NCI-H128 (cell line): Measurements from ENCODE around the gene AGAP1.

Experiments used
- DNase-seq: peaks from one replicate; lab custom pipeline; 2025; ENCODE audit not compliant: unreplicated experiment; lab: John Stamatoyannopoulos, UW

The AGAP1 gene

DNA sequence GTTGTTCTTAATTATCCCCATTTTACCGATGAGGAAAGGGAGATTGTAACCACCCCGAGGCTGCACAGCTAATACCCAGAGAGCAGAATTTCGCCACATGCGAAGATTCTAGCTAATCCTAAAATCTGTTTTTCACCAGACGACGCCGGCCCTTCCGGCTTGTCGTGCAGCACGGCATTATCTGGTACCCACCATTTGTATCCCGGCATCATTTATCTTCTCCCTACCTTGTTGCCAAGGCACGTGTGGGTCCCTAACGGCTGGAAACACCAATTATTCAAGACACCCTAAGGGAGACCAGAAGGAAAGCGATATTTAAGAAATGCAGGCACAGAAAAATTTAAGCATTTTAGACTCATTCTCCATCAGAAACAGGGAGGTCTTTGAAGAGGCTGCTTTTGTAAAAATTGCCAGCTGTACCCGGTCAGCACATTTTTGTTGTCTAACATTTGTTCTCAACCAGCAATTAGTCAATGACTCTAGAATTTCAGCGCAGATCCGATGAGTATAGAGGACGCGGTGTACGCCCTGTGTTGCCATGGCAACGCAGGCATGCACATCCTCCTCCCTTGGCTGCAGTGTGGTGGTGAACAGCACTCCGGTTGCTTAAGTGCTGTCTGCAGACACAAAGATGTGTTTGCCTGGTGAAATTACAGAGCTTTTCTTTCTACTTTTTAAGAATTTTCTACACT, 111.6 kb downstream of the AGAP1 start:
- DNase-seq = peak; percentile 62

GRCh38 chr2:235606004-235606715, 112.3 kb downstream of the AGAP1 start:
- DNase-seq = no peak

DNA sequence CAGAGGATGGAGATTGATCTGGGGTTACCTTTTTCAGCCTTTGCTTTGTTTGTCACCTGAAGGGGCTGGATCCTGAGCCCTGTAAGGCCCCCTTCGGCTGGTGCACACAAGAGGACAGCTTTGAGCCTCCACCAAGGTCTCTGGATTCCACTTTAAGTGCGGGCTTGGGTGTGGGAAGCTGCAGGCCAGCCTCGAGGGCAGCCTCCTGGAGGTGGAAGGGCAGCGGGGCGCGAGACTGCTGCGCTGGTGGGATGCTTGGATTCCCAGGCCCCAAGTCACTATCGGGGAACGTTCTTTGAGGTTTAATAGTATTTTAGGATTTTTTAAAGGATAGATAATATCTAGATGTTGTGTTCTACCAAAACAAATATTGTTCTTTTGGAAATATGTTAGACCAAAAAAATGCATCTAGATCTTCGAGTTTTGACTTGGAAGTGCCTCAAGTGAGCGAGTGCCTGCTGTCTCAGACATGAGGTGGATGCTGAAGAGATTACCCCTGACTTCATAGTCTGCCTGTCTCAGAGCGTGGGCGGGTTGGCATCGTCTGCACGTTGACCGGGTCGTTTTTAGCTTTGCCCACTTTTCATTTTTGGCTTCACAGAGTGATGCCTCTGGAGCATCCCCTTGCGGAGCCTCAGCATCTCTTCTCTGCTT, 113.8 kb downstream of the AGAP1 start:
- no peak for DNase-seq

DNA sequence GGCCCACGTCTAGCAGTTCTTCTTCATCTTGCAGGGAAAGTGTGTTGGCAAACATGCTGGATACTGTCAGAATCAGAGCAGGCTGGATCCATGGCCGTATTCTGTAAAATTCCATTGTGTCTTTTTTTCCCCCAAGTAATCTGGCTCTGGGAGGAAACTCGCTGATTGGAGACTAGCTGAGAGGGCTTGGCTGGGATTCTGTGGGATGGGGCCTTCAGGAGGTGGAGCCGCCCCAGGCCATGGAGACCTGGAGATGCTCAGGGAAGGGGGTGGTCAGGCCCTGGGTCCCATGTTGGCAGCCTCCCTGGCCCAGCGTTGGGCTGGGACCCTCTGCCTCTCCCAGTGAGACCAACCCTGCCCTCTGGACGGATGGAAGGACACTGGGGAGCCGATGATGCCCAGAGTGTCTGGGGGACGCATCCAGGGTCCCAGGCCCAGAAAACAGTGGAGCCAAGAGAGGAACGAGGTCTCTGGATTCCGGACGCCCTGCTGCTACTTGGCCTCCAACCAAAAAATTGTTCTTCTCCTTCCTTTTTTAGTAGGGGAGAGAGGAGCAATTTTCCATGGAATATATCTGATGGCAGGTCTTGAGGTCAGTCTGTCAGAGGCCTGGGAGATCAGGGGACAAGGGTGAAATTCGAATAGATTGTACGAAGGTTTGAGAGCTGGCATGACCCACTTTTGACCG, 114.5 kb downstream of the AGAP1 start:
- DNase-seq = no peak

DNA sequence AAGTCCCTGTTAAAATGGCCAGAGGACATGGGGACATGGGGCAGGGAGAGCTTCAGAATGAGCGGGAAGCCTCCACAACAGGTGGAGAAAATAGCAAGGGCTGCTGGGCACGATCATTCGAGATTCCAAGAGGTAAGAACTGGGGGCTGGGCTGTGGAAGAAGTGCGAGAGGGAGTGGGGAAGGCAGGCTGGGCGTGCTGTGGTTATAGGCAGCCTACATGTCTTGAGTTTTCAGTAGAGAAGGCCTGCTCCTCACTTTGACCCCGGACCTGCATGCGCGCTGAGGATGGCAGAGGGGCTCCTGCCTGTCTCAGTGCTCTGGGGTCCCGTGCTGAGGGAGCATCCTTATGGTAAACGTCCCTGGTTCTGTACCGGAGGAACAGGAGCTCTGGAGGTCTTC, 115.5 kb downstream of the AGAP1 start:
- DNase-seq = no peak

- no peak for DNase-seq
Measured at GRCh38 chr2:235609746-235610145, 115.9 kb downstream of the AGAP1 start.

GRCh38 chr2:235610696-235611257, 116.9 kb downstream of the AGAP1 start:
- no peak for DNase-seq

- DNase-seq = no peak
Measured at GRCh38 chr2:235611349-235611748, 117.5 kb downstream of the AGAP1 start.

DNA sequence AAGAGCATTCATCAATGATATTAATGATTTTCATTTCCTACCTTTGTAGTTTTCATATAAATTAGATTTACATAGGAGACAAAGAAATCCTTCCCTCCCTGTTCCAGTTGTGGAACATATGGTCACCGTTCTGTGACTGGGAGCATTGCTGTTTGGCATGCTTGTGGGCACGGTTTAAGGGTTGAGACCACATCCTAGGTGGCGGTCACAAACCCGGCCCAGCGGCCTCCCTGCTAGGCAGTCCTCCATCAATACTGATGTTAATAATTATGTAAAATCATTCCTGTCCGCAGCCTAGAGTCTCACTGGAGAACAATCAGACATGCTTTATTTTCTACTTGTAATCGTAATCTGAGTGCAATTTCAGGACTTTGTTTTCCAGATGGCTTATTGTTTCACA, 117.9 kb downstream of the AGAP1 start:
- no peak for DNase-seq

GRCh38 chr2:235612181-235612950, 118.5 kb downstream of the AGAP1 start:
- peak; percentile 54 for DNase-seq

- no peak for DNase-seq
Measured at GRCh38 chr2:235613649-235614048, 119.8 kb downstream of the AGAP1 start.

- DNase-seq = no peak
Measured at GRCh38 chr2:235614176-235614860, 120.5 kb downstream of the AGAP1 start.

GRCh38 chr2:235614900-235615712, 121.3 kb downstream of the AGAP1 start:
- no peak for DNase-seq

DNA sequence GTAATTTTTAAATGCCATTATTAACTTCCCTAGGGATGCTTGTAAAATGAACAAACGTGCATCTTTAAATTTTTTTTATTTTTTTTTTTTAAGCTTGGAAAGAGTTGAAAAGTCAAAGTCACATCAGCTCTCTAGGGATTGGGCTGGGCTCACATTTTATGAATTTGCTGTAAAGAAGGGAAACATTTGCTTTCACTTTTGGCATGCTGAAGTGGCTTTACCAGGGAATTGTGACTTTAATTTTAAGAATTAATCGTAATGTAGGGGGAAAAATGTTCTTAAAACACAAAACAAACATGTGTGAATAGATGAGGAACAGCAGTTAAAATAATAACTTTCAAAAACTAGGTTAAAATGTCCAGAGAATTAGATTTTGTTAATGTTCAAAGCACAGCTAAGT, 123.0 kb downstream of the AGAP1 start:
- DNase-seq = no peak

- DNase-seq = no peak
Measured at GRCh38 chr2:235618039-235618438, 124.2 kb downstream of the AGAP1 start.

DNA sequence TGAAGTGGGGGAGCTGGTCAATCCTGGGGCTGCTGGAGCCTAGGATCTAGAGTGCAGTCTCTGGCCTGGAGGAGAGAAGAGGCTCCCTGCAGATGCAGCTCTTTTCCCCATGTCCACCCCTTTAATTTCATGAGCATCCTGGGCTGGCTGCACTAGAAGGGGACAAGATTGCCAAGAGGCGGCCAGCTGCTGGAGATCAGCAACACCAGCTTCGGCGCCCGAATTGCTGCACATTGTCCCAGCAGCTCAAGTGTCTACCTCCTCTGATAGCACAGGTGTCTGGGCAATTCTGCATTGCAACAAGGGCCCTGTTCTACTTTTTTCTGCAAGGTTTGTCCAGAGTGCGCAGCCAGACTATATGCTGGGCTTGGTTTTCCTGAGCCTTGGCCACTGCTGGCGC, 125.7 kb downstream of the AGAP1 start:
- no peak for DNase-seq

GRCh38 chr2:235621736-235622135, 127.9 kb downstream of the AGAP1 start:
- DNase-seq = no peak

GRCh38 chr2:235623111-235623510, 129.3 kb downstream of the AGAP1 start:
- DNase-seq = no peak

DNA sequence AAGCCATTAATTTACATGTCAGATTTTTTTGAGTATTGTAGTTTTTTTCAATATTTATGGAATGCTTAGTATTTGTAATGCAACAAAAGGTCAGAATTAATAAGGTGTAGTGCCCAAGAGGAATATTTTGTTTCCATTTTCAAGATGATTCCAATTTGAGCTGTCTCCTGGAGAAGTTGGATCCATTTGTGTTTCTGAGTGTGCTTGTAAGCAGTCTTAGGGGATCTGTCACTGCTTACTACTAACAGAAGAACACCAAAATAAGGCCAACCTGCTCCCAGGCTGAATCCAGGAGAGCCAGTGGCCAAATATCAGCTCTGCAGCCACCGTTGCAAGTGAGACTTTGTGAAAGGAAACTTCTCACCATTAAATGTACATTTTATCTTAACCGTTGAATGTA, 129.9 kb downstream of the AGAP1 start:
- no peak for DNase-seq
